ELR (cell line): ENCODE data around the gene CNOT11.
A peak's percentile ranks its signal among the peaks of the same experiment; 100 is the strongest.
"Not testable (repeated sequence)": the region's sequence is repeated elsewhere in the genome, so short reads cannot be mapped to it uniquely, and the experiment has no call there.

Source experiments
- DNase-seq: peaks from one replicate; pipeline ENCODE4 v3.0.0-alpha.2; 2015; ENCODE audit warnings: low read depth

Gene CNOT11

GRCh38 chr2:101252408-101253012, at the start of gene CNOT11:
TSS of gene CNOT11 (plus strand) at chr2:101252886. CDS start at chr2:101252965, 79 bp downstream.
- peak; percentile 99 for DNase-seq

- DNase-seq = peak; percentile 54
Measured at GRCh38 chr2:101204400-101205115, 48.1 kb upstream of the CNOT11 start.

- DNase-seq = peak; percentile 93
Measured at GRCh38 chr2:101205521-101206479, 46.9 kb upstream of the CNOT11 start.

- no peak for DNase-seq
Measured at GRCh38 chr2:101208830-101209229, 43.9 kb upstream of the CNOT11 start.

- DNase-seq = no peak
Measured at GRCh38 chr2:101219246-101219645, 33.4 kb upstream of the CNOT11 start.

GRCh38 chr2:101220091-101220490, 32.6 kb upstream of the CNOT11 start:
- DNase-seq = not testable (repeated sequence)

- DNase-seq = no peak
Measured at GRCh38 chr2:101223814-101224231, 28.9 kb upstream of the CNOT11 start.

GRCh38 chr2:101230541-101231001, 22.1 kb upstream of the CNOT11 start:
- DNase-seq = no peak

GRCh38 chr2:101231240-101231639, 21.4 kb upstream of the CNOT11 start:
- no peak for DNase-seq

- no peak for DNase-seq
Measured at GRCh38 chr2:101231937-101232730, 20.6 kb upstream of the CNOT11 start.

GRCh38 chr2:101232770-101233169, 19.9 kb upstream of the CNOT11 start:
- no peak for DNase-seq

GRCh38 chr2:101234169-101234938, 18.3 kb upstream of the CNOT11 start:
- no peak for DNase-seq

- DNase-seq = not testable (repeated sequence)
Measured at GRCh38 chr2:101235956-101236355, 16.7 kb upstream of the CNOT11 start.

- not testable (repeated sequence) for DNase-seq
Measured at GRCh38 chr2:101237944-101238343, 14.7 kb upstream of the CNOT11 start.

GRCh38 chr2:101238930-101239759, 13.5 kb upstream of the CNOT11 start:
- DNase-seq = no peak

GRCh38 chr2:101239760-101240118, 12.9 kb upstream of the CNOT11 start:
- not testable (repeated sequence) for DNase-seq

- peak; percentile 58 for DNase-seq
Measured at GRCh38 chr2:101240694-101241093, 12.0 kb upstream of the CNOT11 start.

- no peak for DNase-seq
Measured at GRCh38 chr2:101241158-101241557, 11.5 kb upstream of the CNOT11 start.

GRCh38 chr2:101244373-101244772, 8.3 kb upstream of the CNOT11 start:
- not testable (repeated sequence) for DNase-seq

GRCh38 chr2:101244899-101245298, 7.8 kb upstream of the CNOT11 start:
- not testable (repeated sequence) for DNase-seq
